Posterior vena cava (tissue), 2 donors: ENCODE data around the gene NR1H2. TPM values are rescaled to one million over a fixed set of nuclear protein-coding genes. Genes with fewer than 3 reads are reported as not detected.

Source experiments
- DNase-seq: peaks from one replicate; pipeline ENCODE4 v3.0.0-alpha.2; 2020; ENCODE audit warnings: low spot score
- intact Hi-C, 2 donors: fragments of 100-400 bp; cut with DNase I; formaldehyde crosslinking; loops; one replicate each; pipeline versions ENCODE4 v1.14.1 to v1.14.2; 2022 to 2023
- total RNA-seq, 2 donors: library from RNA; stranded (reverse); fragmentation: NEBNext Ultra II Directional; extraction: Animal tissue kit (Norgen Biotek cat#: 25700); gene quantifications; one replicate each; pipeline ENCODE4 v1.2.1, GENCODE V29; 2021
- donor health status: DM: yes; HTN: yes; CAD: no.
- donor health status: DM: yes; HTN: yes; CAD: no.

Gene NR1H2
- total RNA-seq, 2 donors from 2014 or later = 65.0 to 82.3 TPM

- intact Hi-C loops = loop anchor here in 1 of 2 donors (10.0 kb wide), 1 partner anchor 51 kb away; the partner anchor contains the start of gene NAPSA
Measured at GRCh38 chr19:50415661-50416033, 39.4 kb downstream of the NR1H2 start.

GRCh38 chr19:50416034-50416977, 40.0 kb downstream of the NR1H2 start:
- intact Hi-C loops = loop anchor here in 1 of 2 donors (10.0 kb wide), 1 partner anchor 52 kb away; the partner anchor contains the start of gene NAPSA
- peak; percentile 77 for DNase-seq

More at GRCh38 chr19:50415661-50416033, 39.4 kb downstream of the NR1H2 start:
- DNase-seq = no peak

- intact Hi-C loops = loop anchor here in 1 of 2 donors (10.0 kb wide), 1 partner anchor 53 kb away; the partner anchor contains the start of gene NAPSA
- DNase-seq = no peak
Measured at GRCh38 chr19:50417111-50418081, 41.1 kb downstream of the NR1H2 start.

DNA sequence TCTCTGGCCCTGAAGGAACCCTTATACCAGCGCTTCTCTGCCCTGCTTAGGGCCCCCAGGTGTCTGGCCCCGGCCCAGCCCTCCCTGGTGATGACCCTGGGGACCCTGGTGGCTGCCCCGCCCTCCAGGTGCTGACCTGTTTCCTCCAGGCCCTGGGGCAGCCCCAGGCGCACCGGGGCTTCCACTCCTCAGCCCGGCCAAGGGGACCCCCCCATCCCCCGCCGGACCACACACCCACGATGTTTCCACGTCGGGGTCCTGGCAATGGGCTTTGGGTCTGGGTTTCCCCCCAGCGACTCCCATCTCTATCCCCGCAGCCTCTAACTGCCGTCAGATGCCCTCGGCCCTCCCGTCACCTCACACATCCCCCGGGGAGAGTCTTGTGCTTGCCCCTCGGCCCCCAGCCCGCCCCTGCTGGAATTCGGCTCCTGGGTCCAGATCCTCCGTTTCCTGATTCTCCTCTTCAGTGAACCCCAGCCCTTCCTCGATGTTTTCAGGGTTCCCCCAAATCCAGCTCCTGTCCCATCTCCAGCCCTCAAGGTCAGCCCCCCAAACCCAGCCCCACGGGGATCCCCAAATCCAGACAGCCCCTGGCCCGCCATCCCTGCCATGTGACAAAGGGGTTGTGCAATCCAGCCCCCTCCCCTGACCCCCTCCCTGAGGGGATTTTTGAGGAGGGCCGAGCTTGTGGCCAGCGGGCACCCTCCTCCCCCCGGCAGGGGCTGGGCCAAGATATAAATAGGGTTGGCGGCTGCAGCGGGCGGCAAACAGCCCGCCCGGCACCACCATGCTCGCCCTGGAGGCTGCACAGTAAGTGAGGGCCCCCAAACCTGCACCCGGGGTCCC, 42.1 kb downstream of the NR1H2 start, which contains the start of gene SPIB:
Gene SPIB (plus strand): TSS at position 763 of the 846 bp plus-strand sequence. CDS start 25 bp downstream, at position 788.
- intact Hi-C loops = loop anchor here in 1 of 2 donors (10.0 kb wide), 1 partner anchor 54 kb away; the partner anchor contains the start of gene NAPSA
- DNase-seq = no peak

DNA sequence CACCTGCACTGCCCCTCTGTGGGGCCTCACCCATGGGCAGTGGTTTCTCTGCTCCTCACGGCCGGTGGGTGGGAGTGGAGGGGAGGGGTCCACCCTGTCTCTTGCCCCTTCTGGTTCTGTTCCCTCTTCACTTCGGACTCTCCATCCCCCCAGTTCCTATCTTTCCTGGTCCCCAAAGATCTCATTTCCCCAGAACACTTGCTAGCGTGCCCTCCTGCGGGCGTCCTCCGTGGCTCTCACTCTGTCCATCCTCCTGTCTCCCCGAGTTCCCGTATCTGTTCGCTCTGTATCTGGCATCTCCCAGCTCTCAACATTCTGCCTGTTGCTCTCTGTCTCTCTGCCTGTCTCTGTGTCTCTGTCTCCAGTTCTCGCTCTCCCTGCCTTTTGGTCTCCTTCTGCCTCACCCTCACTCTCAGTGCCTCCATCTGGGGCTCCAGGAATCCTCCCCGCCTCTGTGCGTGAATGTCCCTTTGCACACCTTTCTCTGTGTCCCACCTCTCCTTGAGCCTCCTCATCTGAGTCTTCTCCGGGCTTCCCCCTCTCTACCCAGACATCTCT, 42.8 kb downstream of the NR1H2 start:
- intact Hi-C loops = loop anchor here in 1 of 2 donors (10.0 kb wide), 1 partner anchor 54 kb away; the partner anchor contains the start of gene NAPSA

DNA sequence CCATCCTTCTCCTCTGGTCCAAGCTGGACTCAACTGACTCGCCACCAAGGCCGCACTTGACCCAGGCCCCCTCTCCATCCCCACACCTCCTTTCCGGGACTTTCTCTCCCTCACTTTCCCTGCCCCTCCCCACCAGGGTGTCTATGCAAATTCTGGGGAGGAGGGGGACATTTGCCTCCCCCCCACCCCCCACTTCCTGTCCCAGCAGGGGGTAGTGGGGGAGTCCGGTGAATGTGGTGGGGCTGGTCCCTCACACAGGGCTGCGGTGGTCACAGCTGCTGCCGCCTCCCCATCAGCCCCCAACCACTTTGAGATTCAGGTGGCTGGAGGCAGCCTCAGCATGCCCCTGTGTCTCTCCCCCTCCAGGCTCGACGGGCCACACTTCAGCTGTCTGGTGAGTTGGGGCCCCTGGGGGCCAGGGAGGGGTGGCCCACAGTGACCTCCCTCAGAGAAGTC, 43.4 kb downstream of the NR1H2 start:
- no peak for DNase-seq
- intact Hi-C loops = loop anchor here in 1 of 2 donors (10.0 kb wide), 1 partner anchor 55 kb away; the partner anchor contains the start of gene NAPSA

More for the DNA sequence above, 42.8 kb downstream of the NR1H2 start:
- DNase-seq = no peak

DNA sequence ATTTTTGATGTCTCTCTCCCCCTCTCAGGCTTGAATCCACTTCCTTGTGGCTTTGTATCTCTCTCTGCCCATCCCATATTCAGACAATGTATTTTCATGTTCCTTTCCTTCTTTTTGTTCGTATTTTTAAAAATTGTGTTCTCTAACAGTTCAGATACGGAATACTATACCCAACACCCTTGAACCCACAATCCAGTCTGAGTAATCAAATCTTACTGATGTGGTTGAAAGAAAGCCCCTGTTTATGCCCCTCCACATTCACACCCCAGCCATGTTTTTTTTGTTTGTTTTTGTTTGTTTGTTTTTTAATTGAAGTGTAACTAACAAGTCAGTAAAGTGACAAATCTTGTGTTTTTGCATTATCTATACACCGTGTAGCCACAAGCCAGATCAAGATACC, 43.9 kb downstream of the NR1H2 start:
- intact Hi-C loops = no loop called here
- no peak for DNase-seq

DNA sequence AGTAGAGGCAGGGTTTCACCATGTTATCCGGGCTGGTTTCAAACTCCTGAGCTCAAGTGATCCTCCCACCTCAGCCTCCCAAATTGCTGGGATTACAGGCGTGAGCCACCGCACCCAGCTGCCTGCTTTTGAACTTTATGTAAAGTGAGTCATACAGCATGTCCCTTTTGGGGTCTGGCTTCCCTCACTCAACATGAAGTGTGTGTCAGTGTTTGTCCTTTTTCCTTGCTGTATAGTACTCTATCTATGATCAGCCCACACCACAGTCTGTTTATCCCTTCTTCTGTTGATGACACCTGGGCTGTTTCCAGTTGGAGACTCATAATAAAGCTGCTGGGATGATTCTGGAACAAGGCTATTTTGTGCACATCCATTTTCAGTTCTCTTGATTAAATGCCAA, 44.6 kb downstream of the NR1H2 start:
- DNase-seq = no peak

GRCh38 chr19:50422397-50423278, 46.4 kb downstream of the NR1H2 start:
- DNase-seq = no peak
- intact Hi-C loops = no loop called here

More for the DNA sequence above, 44.6 kb downstream of the NR1H2 start:
- intact Hi-C loops = no loop called here

DNA sequence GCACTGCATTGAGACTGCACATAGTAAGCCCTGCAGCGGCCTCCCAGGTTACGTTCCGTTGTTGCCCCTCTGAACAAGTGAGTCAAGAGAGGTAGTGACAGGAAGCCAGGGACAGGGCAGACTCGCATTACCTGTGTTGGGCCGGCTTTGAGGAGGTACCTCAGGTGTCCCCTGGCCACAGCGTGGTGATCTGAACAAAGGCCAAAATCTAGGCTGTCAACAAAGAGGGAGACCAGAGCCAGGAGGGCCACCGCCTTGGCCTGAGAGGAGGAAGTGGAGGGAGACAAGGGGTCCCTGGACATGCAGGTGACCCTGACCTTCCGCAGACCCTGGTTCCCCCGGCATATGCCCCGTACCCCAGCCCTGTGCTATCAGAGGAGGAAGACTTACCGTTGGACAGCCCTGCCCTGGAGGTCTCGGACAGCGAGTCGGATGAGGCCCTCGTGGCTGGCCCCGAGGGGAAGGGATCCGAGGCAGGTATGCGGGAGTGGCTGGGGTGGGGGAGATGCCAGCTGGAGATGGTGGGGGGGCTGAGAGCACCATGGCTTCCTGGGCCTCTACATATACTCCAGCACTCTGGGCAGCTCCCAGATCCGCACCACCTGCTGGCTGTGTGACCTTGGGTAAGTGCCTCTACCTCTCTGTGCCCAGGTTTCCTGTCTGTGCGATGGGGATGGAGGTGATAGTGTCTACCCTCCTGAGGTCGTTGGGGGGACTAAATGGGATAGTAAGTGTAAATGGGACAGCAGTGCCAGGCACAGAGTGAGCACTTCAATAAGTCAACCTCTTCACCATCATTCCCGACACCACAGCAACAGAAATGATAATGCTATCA, 47.2 kb downstream of the NR1H2 start:
- DNase-seq = no peak
- intact Hi-C loops = no loop called here

DNA sequence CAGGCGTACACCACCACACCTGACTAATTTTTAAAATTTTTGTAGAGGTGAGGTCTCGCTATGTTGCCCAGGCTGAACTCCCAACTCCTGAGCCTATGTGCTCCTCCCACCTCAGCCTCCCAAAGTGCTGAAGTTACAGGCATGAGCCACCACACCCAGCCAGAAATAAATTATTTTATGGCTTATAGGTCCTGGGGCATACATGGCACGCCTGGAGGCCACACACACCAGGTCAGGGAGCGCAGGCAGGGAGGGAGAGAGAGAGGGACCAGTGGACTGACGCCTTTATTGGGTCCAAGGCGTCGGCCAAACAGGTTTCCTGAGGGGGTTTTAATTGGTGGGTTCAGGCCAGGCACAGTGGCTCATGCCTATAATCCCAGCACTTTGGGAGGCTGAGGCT, 49.3 kb downstream of the NR1H2 start:
- intact Hi-C loops = no loop called here
- DNase-seq = no peak

DNA sequence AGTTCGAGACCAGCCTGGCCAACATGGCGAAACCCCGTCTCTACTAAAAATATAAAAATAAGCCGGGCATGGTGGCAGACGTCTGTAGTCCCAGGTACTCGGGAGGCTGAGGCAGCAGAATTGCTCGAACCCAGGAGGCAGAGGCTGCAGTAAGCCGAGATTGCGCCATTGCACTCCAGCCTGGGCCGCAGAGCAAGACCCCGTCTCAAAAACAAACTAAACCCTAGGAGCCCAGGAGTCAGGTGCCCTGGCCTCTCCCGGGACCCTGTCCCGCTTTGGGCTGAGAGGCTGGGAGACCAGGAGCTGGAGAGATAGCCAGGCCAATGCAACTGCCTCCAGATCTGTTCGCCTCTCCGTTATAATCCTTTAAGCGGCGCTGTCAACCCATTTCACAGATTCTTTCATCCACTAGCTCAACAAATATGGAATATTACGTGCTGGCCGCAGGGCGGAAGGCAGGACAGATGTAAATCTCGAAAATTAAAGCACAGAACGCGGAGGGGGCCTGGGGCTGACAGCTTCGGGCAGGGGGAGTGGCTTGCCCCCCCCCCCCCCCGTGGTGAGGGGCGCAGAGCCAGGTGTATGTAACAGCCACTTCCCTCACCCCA, 51.2 kb downstream of the NR1H2 start:
- intact Hi-C loops = no loop called here
- no peak for DNase-seq

- DNase-seq = peak; percentile 98
- intact Hi-C loops = no loop called here
Measured at GRCh38 chr19:50427997-50428425, 51.8 kb downstream of the NR1H2 start.

- DNase-seq = no peak
- intact Hi-C loops = no loop called here
Measured at GRCh38 chr19:50428772-50429463, 52.7 kb downstream of the NR1H2 start.

GRCh38 chr19:50430888-50431342, 54.7 kb downstream of the NR1H2 start:
- DNase-seq = no peak
- intact Hi-C loops = no loop called here
